HL-60 (cell line): ENCODE measurements around the gene EFNA1.

Source experiments
- DNase-seq, 2 experiments: peaks; one replicate each; pipeline ENCODE4 v3.0.0-alpha.2; 2010 to 2020; ENCODE audit warnings: low read depth in 1 of 2, low spot score in 1 of 2
- H3K27ac ChIP-seq: fragments of 250-450 bp; sonication (Bioruptor Pico); replicated peaks from 2 replicates; pipeline ENCODE4 v1.5.1; 2020; ENCODE audit warnings: mild to moderate bottlenecking, moderate library complexity
- H3K27me3 ChIP-seq: fragments of 250-450 bp; sonication (Bioruptor Pico); 2 replicates; pipeline ENCODE4 v1.5.1; 2021; ENCODE audit warnings: mild to moderate bottlenecking, moderate library complexity; ENCODE audit not compliant: insufficient read depth, poor library complexity, severe bottlenecking
- H3K4me3 ChIP-seq: replicated peaks from 2 replicates; pipeline ENCODE4 v1.5.1; 2011; ENCODE audit warnings: mild to moderate bottlenecking, control low read depth, low read length; ENCODE audit not compliant: insufficient read depth
- GABPA ChIP-seq: IDR thresholded peaks from 2 replicates; pipeline ENCODE4 v1.6.1; 2012; ENCODE audit warnings: low read depth
- POLR2AphosphoS5 ChIP-seq: IDR thresholded peaks from 2 replicates; pipeline ENCODE4 v1.6.1; 2012; ENCODE audit warnings: low read depth
- SPI1 ChIP-seq: IDR thresholded peaks from 2 replicates; pipeline ENCODE4 v1.6.1; 2012; ENCODE audit warnings: low read depth, mild to moderate bottlenecking, borderline replicate concordance
- TF ChIP-seq, protein P1 (sequence below): IDR thresholded peaks from one replicate; pipeline ENCODE4 v1.5.1; 2011; ENCODE audit warnings: low read length, control low read depth, inconsistent platforms; ENCODE audit not compliant: insufficient read depth
- TF ChIP-seq, protein P2 (sequence below): IDR thresholded peaks from 2 replicates; pipeline ENCODE4 v1.6.1; 2012; ENCODE audit warnings: low read depth; ENCODE audit not compliant: insufficient replicate concordance

The EFNA1 gene

DNA sequence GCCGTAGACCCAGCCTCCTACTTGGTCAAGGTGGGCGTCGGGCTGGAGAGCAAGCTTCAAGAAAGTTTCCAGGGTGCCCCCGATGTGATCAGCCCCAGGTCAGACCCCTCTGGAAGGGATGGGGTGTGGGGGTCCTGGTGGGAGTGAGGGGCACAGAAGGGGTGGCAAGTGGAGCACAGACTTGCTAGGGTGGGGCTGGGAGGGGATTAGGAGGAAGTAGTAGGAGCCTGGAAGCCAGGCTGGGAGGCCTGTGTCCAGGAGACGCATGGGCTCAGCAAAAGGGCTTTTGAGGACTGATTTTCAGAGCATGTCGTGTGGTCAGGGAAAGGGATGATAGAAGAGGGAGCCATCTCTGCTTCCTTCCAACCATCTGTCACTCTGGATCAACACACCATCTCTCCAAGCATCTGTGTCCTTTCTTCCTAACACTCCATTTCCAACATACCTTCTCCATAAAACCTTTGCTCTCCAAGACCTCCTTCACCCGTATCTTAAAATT, 54.4 kb downstream of the EFNA1 start:
- DNase-seq, result no peak
- TF ChIP-seq SPI1, result no peak
- TF ChIP-seq, protein P1, sequence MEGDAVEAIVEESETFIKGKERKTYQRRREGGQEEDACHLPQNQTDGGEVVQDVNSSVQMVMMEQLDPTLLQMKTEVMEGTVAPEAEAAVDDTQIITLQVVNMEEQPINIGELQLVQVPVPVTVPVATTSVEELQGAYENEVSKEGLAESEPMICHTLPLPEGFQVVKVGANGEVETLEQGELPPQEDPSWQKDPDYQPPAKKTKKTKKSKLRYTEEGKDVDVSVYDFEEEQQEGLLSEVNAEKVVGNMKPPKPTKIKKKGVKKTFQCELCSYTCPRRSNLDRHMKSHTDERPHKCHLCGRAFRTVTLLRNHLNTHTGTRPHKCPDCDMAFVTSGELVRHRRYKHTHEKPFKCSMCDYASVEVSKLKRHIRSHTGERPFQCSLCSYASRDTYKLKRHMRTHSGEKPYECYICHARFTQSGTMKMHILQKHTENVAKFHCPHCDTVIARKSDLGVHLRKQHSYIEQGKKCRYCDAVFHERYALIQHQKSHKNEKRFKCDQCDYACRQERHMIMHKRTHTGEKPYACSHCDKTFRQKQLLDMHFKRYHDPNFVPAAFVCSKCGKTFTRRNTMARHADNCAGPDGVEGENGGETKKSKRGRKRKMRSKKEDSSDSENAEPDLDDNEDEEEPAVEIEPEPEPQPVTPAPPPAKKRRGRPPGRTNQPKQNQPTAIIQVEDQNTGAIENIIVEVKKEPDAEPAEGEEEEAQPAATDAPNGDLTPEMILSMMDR, result no peak
- H3K4me3 ChIP-seq, result no peak overlapping the region
- no peaks in the 10 kb centered on the region for H3K27me3 ChIP-seq
- no peak overlapping the region for H3K27ac ChIP-seq

DNA sequence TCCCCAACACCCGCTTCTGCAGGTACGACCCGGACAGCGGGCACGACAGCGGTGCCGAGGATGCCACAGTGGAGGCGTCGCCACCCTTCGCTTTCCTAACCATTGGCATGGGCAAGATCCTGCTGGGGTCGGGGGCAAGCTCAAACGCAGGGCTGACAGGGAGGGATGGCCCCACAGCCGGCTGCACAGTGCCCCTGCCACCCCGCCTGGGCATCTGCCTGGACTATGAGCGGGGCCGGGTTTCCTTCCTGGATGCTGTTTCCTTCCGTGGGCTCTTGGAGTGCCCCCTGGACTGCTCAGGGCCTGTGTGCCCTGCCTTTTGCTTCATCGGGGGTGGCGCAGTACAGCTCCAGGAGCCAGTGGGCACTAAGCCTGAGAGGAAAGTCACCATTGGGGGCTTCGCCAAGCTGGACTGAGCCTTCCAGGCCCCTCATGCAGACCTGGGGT, 56.1 kb downstream of the EFNA1 start:
- TF ChIP-seq POLR2AphosphoS5, result no peak
- no peaks in the 10 kb centered on the region for H3K27me3 ChIP-seq
- H3K4me3 ChIP-seq, result no peak overlapping the region
- H3K27ac ChIP-seq, result no peak overlapping the region
- no peak for DNase-seq

DNA sequence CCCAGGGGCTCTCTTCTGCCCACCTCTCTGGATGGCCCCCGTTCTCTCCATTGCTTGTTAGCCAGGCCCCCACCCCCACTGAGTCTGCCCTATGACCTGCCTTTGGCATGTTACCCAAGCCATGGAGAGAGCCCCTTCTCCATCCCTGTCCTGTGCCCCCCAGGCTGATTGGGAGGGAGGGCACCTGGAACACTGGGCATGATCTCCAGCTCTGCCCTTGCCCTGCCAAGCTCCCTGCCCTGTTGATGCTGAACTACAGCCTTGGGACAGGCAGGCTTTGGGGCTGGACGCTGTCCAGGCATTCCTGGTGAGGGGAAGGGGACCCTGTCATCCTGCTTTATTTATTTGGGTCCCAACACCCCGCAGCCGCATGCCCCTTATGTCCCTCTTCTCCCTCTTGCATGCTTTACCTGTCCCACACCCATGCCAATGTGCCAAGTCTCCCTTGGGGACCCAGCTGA, 56.7 kb downstream of the EFNA1 start:
- TF ChIP-seq, protein P2, sequence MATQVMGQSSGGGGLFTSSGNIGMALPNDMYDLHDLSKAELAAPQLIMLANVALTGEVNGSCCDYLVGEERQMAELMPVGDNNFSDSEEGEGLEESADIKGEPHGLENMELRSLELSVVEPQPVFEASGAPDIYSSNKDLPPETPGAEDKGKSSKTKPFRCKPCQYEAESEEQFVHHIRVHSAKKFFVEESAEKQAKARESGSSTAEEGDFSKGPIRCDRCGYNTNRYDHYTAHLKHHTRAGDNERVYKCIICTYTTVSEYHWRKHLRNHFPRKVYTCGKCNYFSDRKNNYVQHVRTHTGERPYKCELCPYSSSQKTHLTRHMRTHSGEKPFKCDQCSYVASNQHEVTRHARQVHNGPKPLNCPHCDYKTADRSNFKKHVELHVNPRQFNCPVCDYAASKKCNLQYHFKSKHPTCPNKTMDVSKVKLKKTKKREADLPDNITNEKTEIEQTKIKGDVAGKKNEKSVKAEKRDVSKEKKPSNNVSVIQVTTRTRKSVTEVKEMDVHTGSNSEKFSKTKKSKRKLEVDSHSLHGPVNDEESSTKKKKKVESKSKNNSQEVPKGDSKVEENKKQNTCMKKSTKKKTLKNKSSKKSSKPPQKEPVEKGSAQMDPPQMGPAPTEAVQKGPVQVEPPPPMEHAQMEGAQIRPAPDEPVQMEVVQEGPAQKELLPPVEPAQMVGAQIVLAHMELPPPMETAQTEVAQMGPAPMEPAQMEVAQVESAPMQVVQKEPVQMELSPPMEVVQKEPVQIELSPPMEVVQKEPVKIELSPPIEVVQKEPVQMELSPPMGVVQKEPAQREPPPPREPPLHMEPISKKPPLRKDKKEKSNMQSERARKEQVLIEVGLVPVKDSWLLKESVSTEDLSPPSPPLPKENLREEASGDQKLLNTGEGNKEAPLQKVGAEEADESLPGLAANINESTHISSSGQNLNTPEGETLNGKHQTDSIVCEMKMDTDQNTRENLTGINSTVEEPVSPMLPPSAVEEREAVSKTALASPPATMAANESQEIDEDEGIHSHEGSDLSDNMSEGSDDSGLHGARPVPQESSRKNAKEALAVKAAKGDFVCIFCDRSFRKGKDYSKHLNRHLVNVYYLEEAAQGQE, result no peak
- TF ChIP-seq GABPA, result no peak
- no peak for TF ChIP-seq POLR2AphosphoS5
- no peak for TF ChIP-seq SPI1
- TF ChIP-seq, protein P1, result no peak
- H3K27ac ChIP-seq, result no peak overlapping the region
- DNase-seq, result no peak
- H3K27me3 ChIP-seq, result no peaks in the 10 kb centered on the region
- H3K4me3 ChIP-seq, result no peak overlapping the region
